ENCODE results near the gene LINC01488. TPM values are rescaled to one million over a fixed set of nuclear protein-coding genes. Genes with fewer than 3 reads are reported as not detected.

Gene LINC01488
- total and polyA plus RNA-seq, 9 donors: not detected

GRCh38 chr11:69537126-69537525 is 55.7 kb downstream of the LINC01488 start:
- Histone ChIP-seq H3K9me3 (no peaks in the 10 kb centered on the region), H3K4me1 (ENCODE audit: insufficient read depth) (no peaks in the 10 kb centered on the region), H3K27ac (no peak overlapping the region), H3K36me3 (no peaks in the 10 kb centered on the region), H3K27me3 (no peaks in the 10 kb centered on the region), H3K4me3 (no peak overlapping the region)
- no peak for DNase-seq
- 81 to 90% (median 85%) methylated on average over 10 of the region's 10 CpGs for WGBS, 3 donors
- intact Hi-C loops (cut with DNase I): no loop called here
- TF ChIP-seq CTCF (IDR thresholded peaks at IDR 0.05) (no peak), EP300 (IDR thresholded peaks at IDR 0.05) (no peak), POLR2A (IDR thresholded peaks at IDR 0.05) (no peak)

GRCh38 chr11:69537855-69538640 is 56.6 kb downstream of the LINC01488 start:
- DNase-seq: no peak
- no peak overlapping the region for H3K4me3 ChIP-seq
- TF ChIP-seq POLR2A (IDR thresholded peaks at IDR 0.05): no peak
- TF ChIP-seq EP300 (IDR thresholded peaks at IDR 0.05): no peak
- no peak for TF ChIP-seq CTCF (IDR thresholded peaks at IDR 0.05)
- intact Hi-C loops (cut with DNase I): no loop called here
- H3K9me3 ChIP-seq: no peaks in the 10 kb centered on the region
- no peak overlapping the region for H3K27ac ChIP-seq
- H3K4me1 ChIP-seq (ENCODE audit: insufficient read depth): no peaks in the 10 kb centered on the region
- H3K36me3 ChIP-seq: no peaks in the 10 kb centered on the region
- WGBS, 3 donors: 85 to 88% (median 85%) methylated on average over 12 of the region's 12 CpGs
- no peaks in the 10 kb centered on the region for H3K27me3 ChIP-seq

- no peaks in the 10 kb centered on the region for H3K9me3 ChIP-seq
- TF ChIP-seq EP300 (IDR thresholded peaks at IDR 0.05) (no peak), POLR2A (IDR thresholded peaks at IDR 0.05) (no peak), CTCF (IDR thresholded peaks at IDR 0.05) (no peak)
- WGBS, 3 donors: 80 to 90% (median 87%) methylated on average over 8 of the region's 8 CpGs
- no peak overlapping the region for H3K27ac ChIP-seq
- no peak overlapping the region for H3K4me3 ChIP-seq
- intact Hi-C loops (cut with DNase I): no loop called here
- H3K36me3 ChIP-seq: no peaks in the 10 kb centered on the region
- no peak for DNase-seq
- no peaks in the 10 kb centered on the region for H3K4me1 ChIP-seq (ENCODE audit: insufficient read depth)
- no peaks in the 10 kb centered on the region for H3K27me3 ChIP-seq
These were observed 57.4 kb downstream of the LINC01488 start for GRCh38 chr11:69538854-69539253.

- no peak for DNase-seq
- no peak overlapping the region for H3K4me3 ChIP-seq
- no peak overlapping the region for H3K27ac ChIP-seq
- 77 to 78% (median 78%) methylated on average over 14 of the region's 14 CpGs for WGBS, 3 donors
- no peak for TF ChIP-seq CTCF (IDR thresholded peaks at IDR 0.05)
- no peak for TF ChIP-seq EP300 (IDR thresholded peaks at IDR 0.05)
- no peak for TF ChIP-seq POLR2A (IDR thresholded peaks at IDR 0.05)
- no peaks in the 10 kb centered on the region for H3K27me3 ChIP-seq
- no peaks in the 10 kb centered on the region for H3K36me3 ChIP-seq
- intact Hi-C loops (cut with DNase I): no loop called here
- H3K9me3 ChIP-seq: no peaks in the 10 kb centered on the region
- no peaks in the 10 kb centered on the region for H3K4me1 ChIP-seq (ENCODE audit: insufficient read depth)
These were observed 58.1 kb downstream of the LINC01488 start for GRCh38 chr11:69539416-69540117.

Data from ovary (tissue), 9 donors.